HL-60/S4 (cell line): Measurements from ENCODE around the gene RHOXF2B.

Source experiments
- in situ Hi-C: fragments of 300-500 bp; cut with MboI; formaldehyde crosslinking; loops from 2 replicates; pipeline ENCODE4 v1.14.3; 2022; ENCODE audit warnings: low sequenced_read_pairs

Gene RHOXF2B

DNA sequence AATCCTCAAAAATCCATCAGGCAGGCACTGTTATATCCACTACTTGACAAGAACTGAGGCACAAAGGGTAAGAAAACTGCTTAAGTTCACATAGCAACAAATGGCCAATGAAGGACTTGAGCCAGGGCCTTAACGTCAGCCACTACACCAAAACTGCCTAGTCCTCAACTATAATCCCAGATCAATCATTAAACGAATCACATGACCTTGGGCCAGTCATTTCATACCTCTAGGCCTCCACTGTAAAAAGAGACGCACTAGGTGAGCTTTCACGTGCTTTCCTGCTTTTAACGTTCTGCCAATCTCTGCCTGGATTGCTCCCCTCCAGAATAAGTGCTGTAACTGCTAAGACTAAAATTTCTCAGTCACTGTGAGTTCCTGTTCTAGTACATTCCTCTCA lies 54.7 kb downstream of the RHOXF2B start:
- in situ Hi-C loops = loop anchor here (25.0 kb wide), 1 partner anchor 90 kb away; the partner anchor contains the start of gene RHOXF1
